ENCODE data around the gene PTPRCAP. TPM values are rescaled to one million over a fixed set of nuclear protein-coding genes. Genes with fewer than 3 reads are reported as not detected.

The PTPRCAP gene
- total RNA-seq, 1 experiment from 2014 or later: not detected

DNA sequence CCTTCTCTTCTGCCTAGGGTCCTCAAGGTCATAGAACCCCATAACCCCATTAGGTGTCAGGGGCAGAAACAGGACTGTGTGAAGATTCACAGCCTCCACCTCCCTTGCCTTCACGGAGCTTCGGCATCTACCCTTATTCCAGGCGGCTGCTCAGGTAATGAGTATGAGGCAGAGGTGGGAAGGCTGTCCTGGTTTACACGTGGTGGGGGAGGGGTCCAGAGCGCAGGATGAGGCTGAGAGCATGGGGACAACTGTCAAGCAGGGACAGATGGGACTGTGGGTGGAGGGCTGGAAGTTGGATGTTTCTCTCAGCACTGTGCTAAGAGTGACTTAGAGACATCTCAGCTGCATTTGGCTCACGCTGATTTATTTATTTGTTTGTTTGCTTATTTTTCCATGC, 50.0 kb downstream of the PTPRCAP start:
- DNase-seq (ENCODE audit: low spot score): no peak
- in situ Hi-C loops (cut with HindIII; ENCODE audit: low sequenced_read_pairs): no loop called here

DNA sequence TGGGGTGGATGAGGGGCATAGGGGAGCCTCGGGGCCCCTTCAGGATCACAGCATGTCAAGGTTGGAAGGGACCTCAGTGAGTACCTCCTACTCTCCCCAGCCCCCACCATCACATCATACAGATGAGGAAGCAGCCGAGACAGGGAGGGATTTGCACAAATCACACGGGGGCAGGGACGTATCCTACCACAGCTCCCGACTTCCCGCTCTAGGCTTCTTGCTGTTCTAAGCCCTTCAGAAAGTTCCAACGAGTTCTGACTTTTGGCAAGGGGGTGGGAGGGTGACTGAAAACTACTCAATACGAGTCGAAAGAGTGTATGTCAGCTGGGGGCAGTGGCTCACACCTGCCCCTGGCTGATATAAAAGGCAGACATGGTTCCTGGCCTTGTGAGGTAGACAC, 50.4 kb downstream of the PTPRCAP start:
- no peak for DNase-seq (ENCODE audit: low spot score)

More for the DNA sequence above, 50.4 kb downstream of the PTPRCAP start:
- in situ Hi-C loops (cut with HindIII; ENCODE audit: low sequenced_read_pairs): no loop called here

Other genes with a start within 250 kb of the PTPRCAP start
- 35.1 and 48.8 TPM in 2 replicates for gene GRK2, start 171.2 kb downstream of the PTPRCAP start, total RNA-seq (2014; rRNA removed; shearing (Covaris generic))
- 25.2 and 40.3 TPM in 2 replicates for gene ANKRD13D, start 148.4 kb downstream of the PTPRCAP start, total RNA-seq (2014; rRNA removed; shearing (Covaris generic))
- gene SSH3, start 134.2 kb downstream of the PTPRCAP start, total RNA-seq (2014; rRNA removed; shearing (Covaris generic)): 1.5 and 1.8 TPM in 2 replicates
- 15.2 and 19.4 TPM in 2 replicates for gene POLD4, start 84.1 kb downstream of the PTPRCAP start, total RNA-seq (2014; rRNA removed; shearing (Covaris generic))
- gene CLCF1, start 64.1 kb downstream of the PTPRCAP start, total RNA-seq (2014; rRNA removed; shearing (Covaris generic)): 1.9 and 4.2 TPM in 2 replicates
- 20.3 and 38.1 TPM in 2 replicates for gene RAD9A, start 45.7 kb downstream of the PTPRCAP start, total RNA-seq (2014; rRNA removed; shearing (Covaris generic))
- gene PPP1CA, start 35.8 kb downstream of the PTPRCAP start, total RNA-seq (2014; rRNA removed; shearing (Covaris generic)): 319 TPM in 2 replicates
- gene TBC1D10C, start 33.6 kb downstream of the PTPRCAP start, total RNA-seq (2014; rRNA removed; shearing (Covaris generic)): 0.10 and 0.31 TPM in 2 replicates
- gene CARNS1, start 22.0 kb downstream of the PTPRCAP start, total RNA-seq (2014; rRNA removed; shearing (Covaris generic)): not detected in 2 replicates
- 121 and 125 TPM in 2 replicates for gene RPS6KB2, start 9.2 kb downstream of the PTPRCAP start, total RNA-seq (2014; rRNA removed; shearing (Covaris generic))
- 177 and 184 TPM in 2 replicates for gene CORO1B, start 5.8 kb upstream of the PTPRCAP start, total RNA-seq (2014; rRNA removed; shearing (Covaris generic))
- gene GPR152, start 15.0 kb upstream of the PTPRCAP start, total RNA-seq (2014; rRNA removed; shearing (Covaris generic)): not detected in 2 replicates
- not detected in 2 replicates for gene CABP4, start 17.7 kb upstream of the PTPRCAP start, total RNA-seq (2014; rRNA removed; shearing (Covaris generic))
- gene TMEM134, start 31.6 kb upstream of the PTPRCAP start, total RNA-seq (2014; rRNA removed; shearing (Covaris generic)): 88.8 and 126 TPM in 2 replicates
- gene AIP, start 45.3 kb upstream of the PTPRCAP start, total RNA-seq (2014; rRNA removed; shearing (Covaris generic)): 73.5 and 102 TPM in 2 replicates
- gene PITPNM1, start 67.7 kb upstream of the PTPRCAP start, total RNA-seq (2014; rRNA removed; shearing (Covaris generic)): 27.0 and 35.2 TPM in 2 replicates
- gene CDK2AP2, start 70.5 kb upstream of the PTPRCAP start, total RNA-seq (2014; rRNA removed; shearing (Covaris generic)): 36.1 and 36.4 TPM in 2 replicates
- gene CABP2, start 85.8 kb upstream of the PTPRCAP start, total RNA-seq (2014; rRNA removed; shearing (Covaris generic)): not detected in 2 replicates
- 1,075 and 1,129 TPM in 2 replicates for gene GSTP1, start 146.1 kb upstream of the PTPRCAP start, total RNA-seq (2014; rRNA removed; shearing (Covaris generic))
- 412 and 488 TPM in 2 replicates for gene NDUFV1, start 169.3 kb upstream of the PTPRCAP start, total RNA-seq (2014; rRNA removed; shearing (Covaris generic))
- gene NUDT8, start 192.3 kb upstream of the PTPRCAP start, total RNA-seq (2014; rRNA removed; shearing (Covaris generic)): 12.1 and 12.6 TPM in 2 replicates
- not detected in 2 replicates for gene TBX10, start 202.1 kb upstream of the PTPRCAP start, total RNA-seq (2014; rRNA removed; shearing (Covaris generic))
- not detected in 2 replicates for gene ACY3, start 213.0 kb upstream of the PTPRCAP start, total RNA-seq (2014; rRNA removed; shearing (Covaris generic))
- gene ALDH3B2, start 236.9 kb upstream of the PTPRCAP start, total RNA-seq (2014; rRNA removed; shearing (Covaris generic)): not detected in 2 replicates

Data from G401 (cell line).